Measurements from ENCODE around the gene EPB41L4A.

DNA sequence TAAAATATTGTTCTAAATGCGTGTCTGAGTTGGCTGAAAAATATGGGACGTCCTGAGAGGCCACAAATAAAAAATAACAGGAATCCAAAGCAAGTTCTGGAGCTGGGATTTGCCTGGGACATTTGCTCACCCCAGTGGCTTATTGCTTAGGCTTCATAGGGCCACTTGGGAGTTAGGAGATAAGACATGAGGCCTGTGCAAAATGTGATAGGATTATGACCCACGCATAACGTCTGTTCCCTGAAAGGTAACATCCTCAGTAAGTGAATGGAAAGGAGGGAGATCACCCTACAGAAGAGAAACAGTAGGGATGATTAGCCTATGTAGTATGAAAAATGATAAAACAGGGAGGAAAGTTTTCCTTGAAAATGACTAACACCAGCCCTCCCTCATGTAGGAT, 269.4 kb downstream of the EPB41L4A start:
- TF ChIP-seq EZH2 (IDR thresholded peaks at IDR 0.05; ENCODE audit: insufficient read depth, poor library complexity, severe bottlenecking) (no peak), EZH2phosphoT487 (IDR thresholded peaks at IDR 0.05; ENCODE audit: insufficient read depth, low read depth) (no peak)

All from GM23248 (cell line).